Measurements from ENCODE around the gene HNRNPCL2.
"Not testable (repeated sequence)": the region's sequence is repeated elsewhere in the genome, so short reads cannot be mapped to it uniquely, and the experiment has no call there.

Gene HNRNPCL2

GRCh38 chr1:13116754-13117153 lies at the start of gene HNRNPCL2:
TSS of gene HNRNPCL2 (minus strand) at chr1:13116854. CDS start at chr1:13116400, 454 bp downstream.
- DNase-seq, result not testable (repeated sequence)

GRCh38 chr1:13165531-13165930 lies 48.9 kb upstream of the HNRNPCL2 start, which contains the start of gene HNRNPCL4:
TSS of gene HNRNPCL4 (minus strand) at chr1:13165631. CDS start at chr1:13165467, 164 bp downstream.
- DNase-seq, result not testable (repeated sequence)

GRCh38 chr1:13155909-13156308 lies 39.3 kb upstream of the HNRNPCL2 start, which contains the start of gene PRAMEF26:
TSS of gene PRAMEF26 (minus strand) at chr1:13156009. CDS start at chr1:13153095, 2,914 bp downstream.
- DNase-seq, result not testable (repeated sequence)

GRCh38 chr1:13070474-13070873 lies 46.2 kb downstream of the HNRNPCL2 start, which contains the start of gene PRAMEF25:
TSS of gene PRAMEF25 (plus strand) at chr1:13070774. CDS start at chr1:13073694, 2,920 bp downstream.
- DNase-seq, result not testable (repeated sequence)

Measured in activated CD4-positive, alpha-beta T cell treated with anti-CD3 and anti-CD28 coated beads, Interleukin-2, amount 50 U/mL, for 1 hour (primary cell).